GM21723 (cell line): ENCODE results near the gene ANO1.
"Not testable (repeated sequence)": the region's sequence is repeated elsewhere in the genome, so short reads cannot be mapped to it uniquely, and the experiment has no call there.

Experiments used
- ATAC-seq: cut with Tn5 transposase; IDR thresholded peaks from one replicate; pipeline ENCODE4 v1.9.1; 2021; ENCODE audit warnings: mild to moderate bottlenecking, moderate library complexity; ENCODE audit not compliant: unreplicated experiment

The ANO1 gene

DNA sequence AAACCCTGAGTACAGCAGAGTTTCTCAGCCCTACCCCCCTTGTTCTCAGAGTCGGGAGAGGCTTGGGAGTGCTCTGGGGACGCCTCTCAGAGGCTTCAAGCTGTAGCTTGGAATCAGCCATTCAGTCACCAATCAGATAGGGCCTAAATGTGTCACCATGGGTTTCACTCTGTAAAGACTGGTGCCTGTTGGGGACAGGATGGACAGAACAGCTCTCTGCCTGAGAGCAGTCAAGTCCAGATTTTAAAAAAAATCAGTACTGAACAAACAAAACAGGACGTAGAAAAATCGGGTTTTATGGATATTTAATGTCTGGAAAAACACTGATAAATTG lies 126.3 kb downstream of the ANO1 start:
- ATAC-seq = no peak

DNA sequence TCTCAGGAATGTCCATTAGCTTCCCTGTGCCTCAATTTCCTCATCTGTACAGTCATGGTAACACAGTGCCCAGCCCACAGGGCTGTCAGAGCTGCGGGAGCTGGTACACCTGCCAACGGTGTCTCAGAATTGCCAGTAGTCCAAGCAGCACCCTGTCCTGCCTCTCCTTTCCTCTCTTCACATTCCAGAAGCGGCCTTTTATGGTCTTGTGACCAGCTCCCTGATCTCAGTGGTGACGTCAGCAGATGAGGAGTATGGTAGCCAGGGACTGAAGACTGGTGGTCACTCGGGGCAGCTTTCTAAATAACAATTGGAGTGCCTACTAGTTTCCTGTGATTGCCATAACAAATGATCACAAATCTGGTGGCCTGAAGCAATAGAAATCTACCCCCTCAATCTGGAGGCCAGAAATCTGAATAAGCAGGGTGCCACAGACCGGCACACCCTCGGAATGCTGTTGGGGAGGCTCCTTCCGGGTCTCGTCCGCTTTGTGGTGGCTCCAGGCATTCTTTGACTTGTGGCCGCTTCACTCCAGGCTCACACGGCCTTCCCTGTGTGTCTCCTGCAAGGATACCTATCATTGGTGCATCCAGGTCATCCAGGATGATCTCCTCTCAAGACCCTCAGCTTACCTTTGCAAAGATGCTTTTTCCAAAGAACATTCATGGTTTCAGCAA lies 127.1 kb downstream of the ANO1 start:
- ATAC-seq = no peak

DNA sequence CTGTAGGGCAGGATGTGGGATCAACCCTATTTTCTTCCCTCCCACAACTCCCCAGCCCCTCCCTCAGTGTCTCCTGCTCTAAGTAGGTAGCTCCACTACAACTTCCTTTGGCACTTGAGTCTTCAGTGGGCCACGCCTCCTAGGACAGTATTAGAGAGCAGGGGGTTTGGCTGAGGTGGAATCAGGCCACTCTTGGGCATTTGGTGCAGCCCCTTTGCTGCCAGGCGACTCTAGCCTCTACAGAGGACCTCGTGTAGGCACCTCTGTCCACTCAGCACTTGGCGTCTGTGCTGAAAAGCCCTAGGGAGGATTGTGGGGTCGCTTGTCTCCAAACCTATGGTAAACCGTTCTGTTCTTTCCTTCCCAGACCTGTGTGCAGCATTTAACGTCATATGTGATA lies 127.6 kb downstream of the ANO1 start:
- ATAC-seq = no peak

DNA sequence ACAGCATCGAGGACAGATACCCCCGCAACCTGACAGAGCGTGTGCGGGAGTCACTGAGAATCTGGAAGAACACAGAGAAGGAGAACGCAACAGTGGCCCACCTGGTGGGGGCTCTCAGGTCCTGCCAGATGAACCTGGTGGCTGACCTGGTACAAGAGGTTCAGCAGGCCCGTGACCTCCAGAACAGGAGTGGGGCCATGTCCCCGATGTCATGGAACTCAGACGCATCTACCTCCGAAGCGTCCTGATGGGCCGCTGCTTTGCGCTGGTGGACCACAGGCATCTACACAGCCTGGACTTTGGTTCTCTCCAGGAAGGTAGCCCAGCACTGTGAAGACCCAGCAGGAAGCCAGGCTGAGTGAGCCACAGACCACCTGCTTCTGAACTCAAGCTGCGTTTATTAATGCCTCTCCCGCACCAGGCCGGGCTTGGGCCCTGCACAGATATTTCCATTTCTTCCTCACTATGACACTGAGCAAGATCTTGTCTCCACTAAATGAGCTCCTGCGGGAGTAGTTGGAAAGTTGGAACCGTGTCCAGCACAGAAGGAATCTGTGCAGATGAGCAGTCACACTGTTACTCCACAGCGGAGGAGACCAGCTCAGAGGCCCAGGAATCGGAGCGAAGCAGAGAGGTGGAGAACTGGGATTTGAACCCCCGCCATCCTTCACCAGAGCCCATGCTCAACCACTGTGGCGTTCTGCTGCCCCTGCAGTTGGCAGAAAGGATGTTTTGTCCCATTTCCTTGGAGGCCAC lies 128.3 kb downstream of the ANO1 start:
- no peak for ATAC-seq

DNA sequence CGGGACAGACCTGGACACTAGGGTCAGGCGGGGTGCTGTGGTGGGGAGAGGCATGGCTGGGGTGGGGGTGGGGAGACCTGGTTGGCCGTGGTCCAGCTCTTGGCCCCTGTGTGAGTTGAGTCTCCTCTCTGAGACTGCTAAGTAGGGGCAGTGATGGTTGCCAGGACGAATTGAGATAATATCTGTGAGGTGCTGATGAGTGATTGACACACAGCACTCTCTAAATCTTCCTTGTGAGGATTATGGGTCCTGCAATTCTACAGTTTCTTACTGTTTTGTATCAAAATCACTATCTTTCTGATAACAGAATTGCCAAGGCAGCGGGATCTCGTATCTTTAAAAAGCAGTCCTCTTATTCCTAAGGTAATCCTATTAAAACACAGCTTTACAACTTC lies 128.9 kb downstream of the ANO1 start:
- no peak for ATAC-seq

DNA sequence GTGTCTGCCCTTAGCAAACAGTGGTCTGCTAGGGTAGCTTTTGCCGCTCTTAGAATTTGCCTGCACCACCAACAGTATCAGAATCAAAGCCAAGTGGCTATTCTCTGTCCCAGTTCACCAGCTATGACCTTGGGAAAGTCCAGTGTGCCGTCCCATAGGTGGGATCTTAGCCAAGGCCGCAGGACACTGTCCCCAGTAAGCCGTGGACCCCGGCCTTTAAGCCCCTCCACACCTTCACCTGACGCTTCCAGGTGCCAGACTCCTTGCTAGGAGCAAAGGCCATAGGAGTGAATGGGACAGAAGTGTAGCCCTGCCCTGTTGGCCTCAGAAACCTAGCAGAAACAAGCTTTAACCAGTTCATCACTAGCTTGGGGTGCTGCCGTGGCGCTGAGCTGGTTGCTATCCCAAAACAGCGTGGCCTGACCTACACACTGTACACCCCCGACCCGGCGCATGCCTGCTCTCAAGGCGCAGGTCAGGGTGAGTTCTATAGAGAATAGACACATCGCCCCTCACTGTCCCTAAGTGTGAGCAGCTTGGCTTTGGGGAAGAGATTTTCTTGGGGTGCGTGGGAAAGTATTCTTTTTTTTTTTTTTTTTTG lies 129.5 kb downstream of the ANO1 start:
- no peak for ATAC-seq

DNA sequence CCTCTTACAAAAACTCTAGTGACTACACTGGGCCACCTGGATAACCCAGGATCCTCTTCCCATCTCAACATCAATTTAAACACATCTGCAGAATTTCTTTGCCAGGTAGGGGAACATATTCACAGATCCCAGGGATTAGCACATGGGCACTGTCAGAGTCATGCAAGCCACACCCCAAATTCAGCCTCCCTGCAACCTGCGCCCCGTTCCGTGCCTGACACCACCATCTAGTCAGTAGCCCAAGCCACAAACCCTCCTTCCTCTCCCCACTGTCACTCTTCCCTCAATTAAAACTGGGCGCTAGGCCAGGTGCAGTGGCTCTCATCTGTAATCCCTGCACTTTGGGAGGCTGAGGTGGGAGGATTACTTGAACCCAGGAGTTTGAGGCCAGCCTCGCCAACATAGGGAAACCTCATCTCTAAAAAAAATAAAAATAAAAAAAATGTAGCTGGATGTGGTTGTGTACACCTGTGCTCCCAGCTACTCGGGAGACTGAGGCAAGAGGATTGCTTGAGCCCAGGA lies 131.3 kb downstream of the ANO1 start:
- no peak for ATAC-seq

DNA sequence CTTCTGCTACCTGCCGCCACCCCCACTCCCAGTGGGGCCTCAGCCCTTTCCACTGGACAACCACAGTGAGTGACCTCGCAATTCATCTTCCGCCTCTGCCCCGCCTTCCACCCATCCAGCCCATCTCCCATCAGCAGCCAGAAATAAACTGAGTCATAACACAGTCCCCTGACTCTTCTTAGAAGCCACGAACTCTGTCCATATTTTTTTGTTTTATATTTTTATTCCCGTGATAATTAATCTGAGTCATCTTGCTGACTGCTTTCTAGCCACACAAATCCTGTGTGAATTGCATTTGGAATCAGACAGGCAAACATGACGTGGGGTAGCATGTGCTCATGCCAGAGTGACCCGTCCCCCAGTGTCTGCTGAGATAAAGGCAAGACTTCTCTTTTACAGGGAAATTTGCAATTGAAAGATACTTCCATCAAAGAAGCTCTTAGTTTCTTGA lies 132.0 kb downstream of the ANO1 start:
- no peak for ATAC-seq

DNA sequence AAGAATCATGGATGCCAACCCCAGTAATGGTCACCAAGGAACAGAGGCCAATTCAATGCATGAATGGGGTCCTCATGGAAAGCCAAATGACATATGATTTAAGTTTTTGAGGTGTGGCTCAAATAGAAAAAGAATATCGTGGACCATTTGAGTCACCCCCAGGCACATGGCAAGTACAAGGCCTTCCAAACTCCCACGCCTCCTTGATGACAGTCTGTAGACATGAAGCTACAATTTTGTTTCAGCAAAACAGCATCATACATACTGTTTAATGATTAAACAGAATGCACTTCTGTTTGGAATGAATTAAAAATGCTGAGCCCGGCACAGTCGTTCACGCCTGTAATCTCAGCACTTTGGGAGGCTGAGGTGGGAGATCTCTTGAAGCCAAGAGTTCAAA lies 132.4 kb downstream of the ANO1 start:
- no peak for ATAC-seq

DNA sequence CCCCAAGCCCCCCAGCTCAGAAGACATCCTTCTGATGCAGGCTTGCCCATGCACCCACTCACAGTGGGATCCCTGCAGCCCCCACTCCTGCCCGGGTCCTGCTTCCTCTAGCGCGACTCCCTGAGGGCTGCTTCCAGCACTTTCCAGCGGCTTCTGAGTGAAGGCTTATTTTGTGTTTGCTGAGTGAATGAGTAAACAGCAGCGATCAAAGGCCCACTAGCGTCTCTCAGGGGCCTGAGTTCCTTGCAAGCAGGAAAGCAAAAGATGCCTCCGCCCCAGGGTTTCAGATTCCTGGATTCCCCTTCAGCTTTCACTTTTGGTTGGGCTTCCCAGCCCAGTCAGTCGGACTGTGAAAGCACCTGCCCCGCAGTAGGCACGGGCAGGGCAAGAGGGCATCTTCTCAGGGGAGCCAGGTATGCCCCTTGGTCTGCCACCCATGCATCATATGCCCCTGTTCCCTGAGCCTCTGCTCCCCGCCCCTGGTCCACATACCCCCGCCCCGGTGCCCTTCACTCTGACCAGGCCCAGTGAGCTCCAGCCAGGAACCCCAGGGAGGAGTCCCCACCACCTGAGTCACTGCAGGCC lies 134.2 kb downstream of the ANO1 start:
- no peak for ATAC-seq

DNA sequence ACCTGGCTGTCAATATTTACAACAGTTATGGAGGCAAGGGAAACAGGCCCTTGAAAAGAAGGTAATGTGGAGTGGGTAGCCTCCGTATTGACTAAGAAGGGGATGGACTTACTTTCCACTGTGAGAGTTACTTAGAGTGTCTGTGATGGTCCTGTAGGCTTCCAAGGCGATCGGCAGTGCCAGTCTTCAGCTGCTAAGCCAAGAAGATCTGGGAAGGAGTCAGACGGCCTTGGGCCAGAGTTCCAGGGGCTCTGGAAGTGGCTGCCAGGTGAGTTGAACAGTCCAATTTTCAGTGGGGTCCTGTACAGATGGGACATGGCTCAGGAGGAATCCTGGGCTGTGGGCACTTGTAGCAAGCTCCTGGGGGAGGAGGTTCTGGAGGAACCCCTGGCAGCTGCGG lies 139.3 kb downstream of the ANO1 start:
- not testable (repeated sequence) for ATAC-seq

DNA sequence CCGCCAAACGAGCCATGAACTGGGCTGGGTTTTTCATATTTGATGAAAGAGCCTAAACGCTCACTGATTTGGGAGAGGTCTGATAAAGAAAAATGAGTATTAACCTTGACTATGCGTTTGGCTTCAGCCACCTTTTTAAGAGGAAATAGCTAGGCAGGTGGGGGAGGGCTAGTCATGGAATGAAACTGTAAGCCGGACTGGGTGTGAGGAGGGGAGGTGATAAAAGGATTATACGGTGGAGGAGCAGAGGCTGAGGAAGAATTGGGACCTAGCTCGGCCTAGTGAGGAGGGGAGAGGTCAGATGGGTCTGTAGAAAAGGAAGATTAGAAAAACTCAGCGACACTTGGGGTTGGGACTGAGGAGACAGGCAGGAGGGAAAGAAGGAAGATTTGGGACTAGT lies 140.0 kb downstream of the ANO1 start:
- not testable (repeated sequence) for ATAC-seq

DNA sequence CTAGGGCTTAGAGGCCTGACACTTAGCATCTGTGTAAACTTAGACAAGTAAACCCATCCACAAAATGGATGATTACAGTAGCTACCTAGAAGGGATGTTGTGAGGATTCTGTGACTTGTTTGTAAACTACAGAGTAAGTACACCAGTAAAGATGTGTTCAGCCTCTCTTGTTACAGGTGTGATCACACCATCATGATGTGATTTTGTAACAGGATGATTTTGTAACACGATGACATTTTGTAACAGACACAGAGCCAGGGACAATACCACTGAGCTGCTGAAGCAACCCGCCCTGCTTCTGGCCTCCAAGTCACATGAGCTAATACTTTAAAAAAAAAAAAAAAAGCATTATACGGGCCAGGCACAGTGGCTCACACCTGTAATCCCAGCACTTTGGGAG lies 142.0 kb downstream of the ANO1 start:
- no peak for ATAC-seq

DNA sequence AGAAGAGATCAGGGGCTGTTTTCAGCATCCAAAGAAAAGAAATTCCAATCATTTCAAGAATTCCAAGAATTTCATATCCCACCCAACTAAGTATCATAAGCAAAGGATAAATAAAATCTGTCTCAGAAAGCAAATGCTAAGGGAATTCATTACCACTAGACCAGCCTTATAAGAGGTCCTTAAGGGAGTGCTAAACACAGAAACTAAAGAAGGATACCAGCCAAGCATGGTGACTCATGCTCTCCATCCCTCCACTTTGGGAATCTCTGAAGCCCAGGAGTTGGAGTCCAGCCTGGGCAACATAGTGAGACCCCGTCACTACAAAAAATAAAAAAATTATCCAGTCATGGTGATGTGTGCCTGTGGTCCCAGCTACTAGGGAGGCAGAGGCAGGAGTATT lies 142.8 kb downstream of the ANO1 start:
- no peak for ATAC-seq

DNA sequence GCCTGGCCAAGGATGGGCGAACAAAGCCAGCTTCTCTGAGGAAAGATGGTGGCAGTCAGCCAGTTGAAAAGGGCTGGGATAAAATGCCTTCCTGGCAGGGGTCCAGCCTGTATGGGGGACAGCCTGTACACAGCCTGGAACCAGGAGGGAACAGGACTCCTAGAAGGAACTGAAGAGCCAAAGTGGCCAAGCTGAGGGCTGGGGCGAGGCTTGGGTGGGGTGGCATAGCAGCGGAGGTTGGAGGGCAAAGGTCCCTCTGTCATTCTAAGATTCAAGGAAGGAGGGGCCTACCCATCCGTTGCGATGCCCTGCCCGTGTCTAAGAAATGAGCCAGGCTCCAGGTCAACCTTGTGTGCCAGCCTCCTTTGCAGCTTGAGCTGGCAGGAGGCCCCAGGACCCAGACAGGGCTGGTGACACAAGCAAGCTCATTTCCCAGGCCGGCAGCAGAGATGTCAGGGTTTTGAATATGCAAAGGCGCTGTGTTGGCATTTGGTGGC lies 147.6 kb downstream of the ANO1 start:
- no peak for ATAC-seq

DNA sequence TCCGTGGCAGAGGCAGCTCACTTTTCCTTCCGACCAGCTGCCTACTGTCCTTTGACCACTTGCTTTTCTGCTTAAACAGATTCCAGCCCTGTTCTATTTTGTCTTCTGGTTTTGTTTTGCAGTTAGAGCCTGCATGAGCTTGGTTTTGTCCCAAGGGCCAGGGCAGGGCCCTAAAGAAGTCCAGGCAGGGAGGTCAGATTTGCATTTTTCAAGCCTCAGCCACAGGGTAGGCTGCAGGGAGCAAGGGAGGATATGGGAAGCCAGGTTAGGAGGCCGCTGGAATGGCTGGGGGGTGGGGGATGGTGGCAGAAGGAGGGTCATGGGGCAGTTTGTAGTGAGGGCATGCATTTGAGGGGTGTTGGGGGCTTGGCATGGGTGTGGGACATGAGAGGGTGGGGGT lies 148.1 kb downstream of the ANO1 start:
- ATAC-seq = no peak

DNA sequence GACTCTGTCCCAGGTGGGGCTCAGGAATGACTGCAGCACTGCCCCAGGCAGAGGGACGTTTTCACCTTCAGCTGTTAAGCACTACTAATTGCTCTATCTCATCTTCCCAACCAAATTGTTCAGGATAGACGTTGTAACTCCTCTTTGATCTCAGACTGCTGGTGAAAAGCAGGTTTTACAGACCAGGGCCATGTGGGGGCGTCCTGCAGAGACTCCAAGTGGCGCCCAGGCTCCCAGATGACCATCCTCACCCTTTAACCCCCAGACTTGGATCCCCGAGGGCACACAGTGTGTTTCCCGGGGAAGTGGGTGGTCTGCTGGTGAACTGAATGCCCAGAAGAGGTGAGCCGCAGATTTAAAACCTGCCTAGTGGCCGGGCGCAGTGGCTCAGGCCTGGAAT lies 148.8 kb downstream of the ANO1 start:
- ATAC-seq = no peak

DNA sequence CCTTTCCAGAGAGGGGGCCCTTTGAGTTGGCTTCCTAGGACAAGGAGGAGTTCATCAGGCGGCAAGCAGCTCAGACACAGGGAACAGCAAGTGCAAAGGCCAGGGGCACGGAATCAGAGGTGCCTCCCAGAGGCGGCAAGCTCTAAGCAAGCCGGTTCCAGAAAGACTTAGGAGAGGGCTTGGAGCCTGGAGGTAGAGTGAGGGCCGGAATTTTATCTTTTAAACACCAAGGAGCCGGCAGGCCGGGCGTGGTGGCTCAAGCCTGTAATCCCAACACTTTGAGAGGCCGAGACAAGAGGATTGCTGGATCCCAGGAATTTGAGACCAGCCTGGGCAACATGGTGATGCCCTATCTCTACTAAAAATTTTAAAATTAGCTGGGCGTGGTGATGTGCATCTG lies 151.6 kb downstream of the ANO1 start:
- no peak for ATAC-seq

DNA sequence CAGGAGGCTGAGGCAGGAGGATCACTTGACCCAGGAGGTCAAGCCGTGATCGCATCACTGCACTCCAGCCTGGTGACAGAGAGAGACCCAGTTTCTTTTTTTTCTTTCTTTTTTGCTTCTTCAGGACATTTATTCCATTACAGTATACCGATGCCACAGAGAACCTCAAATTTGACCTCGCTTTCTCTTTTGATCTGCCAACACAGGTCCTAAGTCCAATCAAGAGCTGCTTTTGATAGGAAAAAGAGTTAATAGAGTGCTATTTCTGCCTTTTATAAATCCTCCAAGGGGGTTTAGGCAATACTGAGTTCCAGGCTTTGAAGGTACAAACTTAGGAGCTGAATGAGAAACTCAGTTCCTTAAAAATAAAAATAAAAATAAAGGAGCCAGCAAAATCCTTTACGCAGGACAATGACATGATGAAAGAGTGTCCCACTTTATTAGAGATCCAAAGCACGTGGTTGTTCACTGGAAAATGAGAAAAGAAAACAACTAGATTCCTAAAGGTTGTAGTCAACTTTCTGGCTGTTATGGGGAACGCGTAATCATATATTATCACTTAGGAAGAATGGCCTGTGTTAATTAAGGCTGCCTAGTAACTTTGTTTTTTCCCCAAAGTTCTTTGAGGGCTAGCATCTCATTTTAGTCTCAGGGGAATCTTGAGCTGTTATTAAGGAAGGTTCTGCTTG lies 152.2 kb downstream of the ANO1 start:
- no peak for ATAC-seq

DNA sequence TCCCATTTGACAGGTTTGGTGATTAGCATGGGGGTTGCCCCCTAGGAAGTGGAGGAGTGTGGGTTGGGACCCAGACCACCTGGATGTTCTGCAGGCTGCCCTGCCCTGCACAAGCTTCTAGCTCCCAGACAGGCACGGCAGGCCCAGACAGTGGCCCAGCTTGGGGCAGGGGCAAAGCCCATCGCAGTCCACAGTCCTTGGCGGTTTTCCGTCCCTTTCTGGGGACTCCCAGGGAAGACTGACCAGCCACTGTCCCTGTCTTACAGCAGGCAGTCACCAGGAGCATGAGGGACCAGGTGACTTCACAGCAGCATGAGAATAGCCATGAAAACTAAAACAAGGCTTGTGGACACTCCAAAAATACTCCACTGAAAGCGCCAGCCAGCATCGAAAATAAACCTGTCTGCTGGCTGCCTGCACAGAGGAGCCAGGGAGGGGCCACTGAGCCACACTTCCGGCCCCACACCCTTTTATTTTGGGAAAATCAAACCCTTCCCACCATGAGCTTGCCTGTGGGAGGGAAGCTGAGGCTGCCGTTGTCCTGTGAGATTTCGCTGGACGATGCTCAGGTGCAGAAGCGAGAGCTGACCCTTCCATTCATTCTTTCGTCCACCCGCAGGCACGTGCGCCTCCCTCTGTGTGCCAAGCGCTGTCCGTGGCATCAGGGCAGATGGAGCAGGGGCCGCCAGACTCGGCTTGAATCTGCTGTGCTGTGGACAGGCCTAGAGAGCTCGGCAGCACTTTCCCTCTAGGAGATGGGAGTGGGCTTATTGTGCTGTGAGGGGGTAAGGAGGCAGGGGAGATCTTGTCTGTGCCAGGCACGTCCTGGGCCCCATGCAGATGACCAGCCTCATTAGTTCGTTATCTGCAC lies 153.0 kb downstream of the ANO1 start:
- no peak for ATAC-seq
